Stimulated activated CD4-positive, alpha-beta T cell treated with anti-CD3 and anti-CD28 coated beads, Interleukin-1b, Interleukin-23, amount 100 ng/mL, for 4 hours (primary cell): ENCODE results near the gene ST7L.
"Not testable (repeated sequence)": the region's sequence is repeated elsewhere in the genome, so short reads cannot be mapped to it uniquely, and the experiment has no call there.

ENCODE experiments used
- DNase-seq, 2 donors: peaks; one replicate each; pipeline ENCODE4 v3.0.0-alpha.2; 2020; ENCODE audit warnings: low read depth in 2 of 2

Gene ST7L

GRCh38 chr1:112618721-112619517 is at the start of gene ST7L:
ST7L (minus strand) TSS chr1:112619141; CDS start chr1:112619113, 28 bp downstream.
- peak; percentile 41 to 45 for DNase-seq

- no peak for DNase-seq
Observed at GRCh38 chr1:112666946-112667345, 48.0 kb upstream of the ST7L start.

- no peak for DNase-seq
Observed at GRCh38 chr1:112665857-112666256, 46.9 kb upstream of the ST7L start.

GRCh38 chr1:112651205-112651604 is 32.3 kb upstream of the ST7L start:
- no peak for DNase-seq

GRCh38 chr1:112646225-112646624 is 27.3 kb upstream of the ST7L start:
- no peak for DNase-seq

GRCh38 chr1:112643080-112643479 is 24.1 kb upstream of the ST7L start:
- DNase-seq, result no peak

- DNase-seq, result not testable (repeated sequence)
Observed at GRCh38 chr1:112640437-112640836, 21.5 kb upstream of the ST7L start.

GRCh38 chr1:112638110-112638428 is 19.1 kb upstream of the ST7L start:
- no peak for DNase-seq

- no peak for DNase-seq
Observed at GRCh38 chr1:112637254-112638109, 18.5 kb upstream of the ST7L start.

GRCh38 chr1:112636597-112637253 is 17.8 kb upstream of the ST7L start:
- DNase-seq, result no peak

GRCh38 chr1:112636056-112636455 is 17.1 kb upstream of the ST7L start:
- no peak for DNase-seq

- DNase-seq, result no peak
Observed at GRCh38 chr1:112634367-112634766, 15.4 kb upstream of the ST7L start.

GRCh38 chr1:112633628-112634027 is 14.7 kb upstream of the ST7L start:
- DNase-seq, result no peak

GRCh38 chr1:112629256-112629655 is 10.3 kb upstream of the ST7L start:
- no peak for DNase-seq

- DNase-seq, result no peak
Observed at GRCh38 chr1:112628516-112628915, 9.6 kb upstream of the ST7L start.

- DNase-seq, result no peak
Observed at GRCh38 chr1:112626887-112627286, 7.9 kb upstream of the ST7L start.

GRCh38 chr1:112626193-112626592 is 7.3 kb upstream of the ST7L start:
- no peak for DNase-seq

GRCh38 chr1:112625696-112626095 is 6.8 kb upstream of the ST7L start:
- DNase-seq, result no peak

- DNase-seq, result not testable (repeated sequence)
Observed at GRCh38 chr1:112624493-112624892, 5.6 kb upstream of the ST7L start.

- DNase-seq, result no peak
Observed at GRCh38 chr1:112620377-112620695, 1.4 kb upstream of the ST7L start.

GRCh38 chr1:112619518-112620376 is 806 bp upstream of the ST7L start, which contains the start of gene CAPZA1:
CAPZA1 (plus strand) TSS chr1:112619832; CDS start chr1:112619845, 13 bp downstream.
- DNase-seq, result peak; percentile 79 to 83
